Stimulated activated CD8-positive, alpha-beta memory T cell treated with anti-CD3 and anti-CD28 coated beads, Interleukin-15, amount 100 ng/mL, for 24 hours (primary cell): ENCODE measurements around the gene C5orf52.
"Not testable (repeated sequence)": the region's sequence is repeated elsewhere in the genome, so short reads cannot be mapped to it uniquely, and the experiment has no call there.

ENCODE experiments used
- DNase-seq: peaks from one replicate; pipeline ENCODE4 v3.0.0-alpha.2; 2020; ENCODE audit warnings: low read depth

Gene C5orf52

GRCh38 chr5:157679801-157680200 lies 8.5 kb downstream of the C5orf52 start:
- no peak for DNase-seq

DNA sequence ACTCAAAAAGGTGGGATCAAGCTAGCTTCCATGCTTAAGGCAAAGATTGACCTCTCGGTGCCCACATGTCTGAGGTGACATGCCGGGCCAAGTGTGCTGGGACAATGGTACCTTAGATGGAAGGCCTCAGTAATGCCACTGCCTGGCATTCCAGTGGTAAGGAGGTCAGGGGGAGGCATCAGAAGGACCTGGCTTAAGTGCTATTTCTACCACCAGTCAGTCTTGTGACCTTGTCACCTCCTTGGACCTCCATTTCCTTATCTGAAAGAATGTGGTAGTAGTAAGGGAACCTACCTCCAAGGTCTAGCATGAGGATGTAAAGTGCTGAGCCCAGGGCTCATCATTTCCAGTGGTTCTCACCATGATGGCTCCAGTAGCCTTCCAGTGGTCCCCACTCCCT lies 8.9 kb downstream of the C5orf52 start:
- DNase-seq = no peak

DNA sequence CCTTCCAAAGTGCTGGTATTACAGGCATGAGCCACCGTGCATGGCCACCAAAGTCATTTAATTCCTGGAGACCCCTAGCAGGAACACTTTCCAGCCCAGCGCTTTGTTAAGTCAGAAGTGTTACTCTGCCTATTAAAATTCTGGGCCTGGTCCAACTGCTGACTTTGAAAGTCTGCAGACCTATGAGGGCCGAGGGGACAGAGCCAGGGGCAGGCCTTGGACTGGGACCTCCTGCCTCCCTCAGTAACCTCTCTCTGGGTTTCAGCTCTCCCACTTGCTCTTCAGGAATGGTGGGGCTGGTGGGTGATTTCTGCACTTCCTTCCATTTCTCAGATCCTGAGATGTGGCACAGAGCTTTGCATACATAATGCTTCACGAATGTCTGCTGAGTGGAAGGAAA lies 9.7 kb downstream of the C5orf52 start:
- DNase-seq = no peak

- no peak for DNase-seq
These were observed 10.9 kb downstream of the C5orf52 start for GRCh38 chr5:157682257-157682656.

GRCh38 chr5:157686276-157687197 lies 15.2 kb downstream of the C5orf52 start:
- not testable (repeated sequence) for DNase-seq

- no peak for DNase-seq
These were observed 15.8 kb downstream of the C5orf52 start for GRCh38 chr5:157687198-157687554.

DNA sequence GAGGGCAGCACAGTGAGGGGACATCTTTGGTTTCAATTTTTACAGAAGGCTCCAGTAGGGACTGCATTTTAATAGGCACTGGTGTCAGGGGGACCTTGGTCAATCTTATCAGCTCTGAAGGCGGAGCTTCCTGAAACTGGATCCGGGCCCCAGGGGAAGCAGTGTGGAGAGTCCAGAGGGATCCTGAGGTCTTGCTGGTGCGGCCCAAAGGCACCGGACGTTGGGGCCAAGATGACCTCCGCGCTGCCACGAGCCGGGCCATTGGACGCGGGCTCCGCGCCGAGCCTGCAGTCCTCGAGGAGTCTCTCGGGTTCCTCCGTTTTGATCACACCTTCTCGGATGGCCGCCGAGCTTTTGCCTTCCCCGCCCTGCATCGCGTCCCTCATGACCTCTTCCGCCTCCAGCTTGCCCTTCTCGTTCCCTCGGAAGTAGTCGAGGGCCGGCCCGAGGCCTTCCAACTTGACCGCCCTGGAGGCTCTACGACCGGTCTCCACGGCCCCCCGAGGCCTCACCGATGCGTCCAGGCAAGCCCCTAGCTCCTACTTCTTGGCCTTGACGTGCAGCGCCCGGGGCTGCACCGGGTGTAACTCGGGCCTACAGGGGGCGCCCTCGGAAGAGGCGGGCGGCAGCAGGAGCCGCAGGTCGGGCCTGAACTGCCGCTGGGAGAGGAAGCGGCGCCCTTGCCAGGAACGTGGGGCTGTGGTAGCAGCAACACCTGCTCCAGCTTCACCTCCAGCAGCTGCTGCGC lies 18.8 kb downstream of the C5orf52 start:
- no peak for DNase-seq

GRCh38 chr5:157690690-157691433 lies 19.5 kb downstream of the C5orf52 start:
- no peak for DNase-seq

DNA sequence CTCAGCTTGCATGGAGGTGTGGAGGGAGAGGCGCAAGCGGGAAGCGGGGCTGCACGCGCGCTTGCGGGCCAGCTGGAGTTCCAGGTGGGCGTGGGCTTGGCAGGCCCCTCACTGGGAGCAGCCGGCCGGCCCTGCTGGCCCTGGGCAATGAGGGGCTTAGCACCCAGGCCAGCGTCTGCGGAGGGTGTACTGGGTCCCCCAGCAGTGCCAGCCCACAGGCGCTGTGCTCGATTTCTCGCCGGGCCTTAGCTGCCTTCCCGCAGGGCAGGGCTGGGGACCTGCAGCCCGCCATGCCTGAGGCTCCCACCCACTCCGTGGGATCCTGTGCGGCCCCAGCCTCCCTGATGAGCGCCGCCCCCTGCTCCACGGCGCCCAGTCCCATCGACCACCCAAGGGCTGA lies 22.5 kb downstream of the C5orf52 start:
- DNase-seq = not testable (repeated sequence)

DNA sequence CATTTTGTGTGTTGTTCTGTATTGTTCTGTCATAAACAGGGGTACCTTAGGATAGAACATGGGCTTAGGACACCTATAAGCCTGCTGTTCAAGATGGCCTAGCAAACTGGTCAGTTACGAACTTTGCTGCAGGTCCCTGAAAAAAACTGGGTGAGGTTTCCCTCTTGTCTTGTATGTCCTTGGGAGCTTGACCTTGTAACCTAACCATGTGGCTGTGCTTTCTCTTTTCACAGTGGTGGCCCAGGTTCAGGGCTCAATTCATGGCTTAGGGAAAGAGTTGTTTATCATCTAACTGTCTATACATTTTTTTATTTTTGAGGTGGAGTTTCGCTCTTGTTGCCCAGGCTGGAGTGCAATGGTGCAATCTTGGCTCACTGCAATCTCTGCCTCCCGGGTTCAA lies 24.8 kb downstream of the C5orf52 start:
- not testable (repeated sequence) for DNase-seq

GRCh38 chr5:157698674-157699073 lies 27.3 kb downstream of the C5orf52 start:
- DNase-seq = not testable (repeated sequence)

- DNase-seq = no peak
These were observed 32.4 kb downstream of the C5orf52 start for GRCh38 chr5:157703736-157704135.

- DNase-seq = no peak
These were observed 37.5 kb downstream of the C5orf52 start for GRCh38 chr5:157708866-157709265.

- DNase-seq = no peak
These were observed 38.0 kb downstream of the C5orf52 start for GRCh38 chr5:157709346-157709745.

DNA sequence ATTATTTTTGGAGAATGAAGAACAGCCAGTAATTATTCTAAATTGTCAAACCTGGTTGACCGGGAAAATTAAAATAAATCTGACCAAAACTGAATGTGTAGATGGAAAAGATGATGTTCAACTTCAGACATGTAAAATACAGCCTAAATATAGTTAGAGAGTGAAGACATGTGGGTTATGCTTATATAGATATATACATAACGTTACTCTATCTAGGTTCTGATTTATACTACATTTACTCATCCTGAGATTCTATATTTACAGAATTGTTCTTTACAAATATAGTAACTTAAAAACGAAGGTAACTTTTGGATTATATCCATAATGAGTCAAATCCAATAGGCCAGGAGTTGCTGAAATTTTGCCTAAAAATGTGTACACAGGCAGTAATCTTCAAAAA lies 39.1 kb downstream of the C5orf52 start:
- DNase-seq = no peak

GRCh38 chr5:157710882-157711281 lies 39.5 kb downstream of the C5orf52 start:
- no peak for DNase-seq

DNA sequence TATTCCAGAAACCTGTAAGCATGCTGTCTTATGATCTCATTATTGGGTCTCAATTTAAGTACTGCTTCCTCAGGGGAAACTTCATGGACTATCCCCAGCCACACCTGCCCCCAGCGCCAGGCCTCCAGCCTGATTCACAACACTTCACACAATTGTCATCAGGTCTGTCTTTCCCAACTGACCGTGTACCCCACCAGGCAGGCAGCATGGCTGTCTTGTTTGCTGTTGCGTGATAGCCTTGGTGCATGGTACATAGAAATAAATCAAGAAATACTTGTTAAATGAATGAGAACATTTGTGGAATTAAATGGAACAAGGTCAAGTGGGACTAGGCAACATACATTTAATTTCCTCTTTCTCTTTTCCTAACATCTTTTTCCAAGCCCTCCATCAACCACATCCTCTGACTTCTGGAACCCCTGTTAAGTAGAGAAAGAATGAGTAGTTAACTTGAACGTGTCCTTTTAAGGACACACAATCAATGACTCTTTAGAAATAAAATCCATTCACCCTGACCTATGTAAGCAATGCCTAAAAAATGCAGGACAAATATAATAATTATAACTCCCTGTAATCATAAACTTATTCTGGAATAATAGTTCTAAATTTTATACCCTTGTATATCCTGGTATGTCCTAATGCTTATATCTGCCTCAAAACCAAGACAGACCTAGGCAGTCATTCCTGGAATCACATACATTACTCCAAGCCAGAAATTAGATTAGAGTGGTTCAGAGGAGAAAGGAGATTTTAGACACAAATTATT lies 42.7 kb downstream of the C5orf52 start:
- no peak for DNase-seq

GRCh38 chr5:157714596-157714864 lies 43.2 kb downstream of the C5orf52 start:
- DNase-seq = no peak

DNA sequence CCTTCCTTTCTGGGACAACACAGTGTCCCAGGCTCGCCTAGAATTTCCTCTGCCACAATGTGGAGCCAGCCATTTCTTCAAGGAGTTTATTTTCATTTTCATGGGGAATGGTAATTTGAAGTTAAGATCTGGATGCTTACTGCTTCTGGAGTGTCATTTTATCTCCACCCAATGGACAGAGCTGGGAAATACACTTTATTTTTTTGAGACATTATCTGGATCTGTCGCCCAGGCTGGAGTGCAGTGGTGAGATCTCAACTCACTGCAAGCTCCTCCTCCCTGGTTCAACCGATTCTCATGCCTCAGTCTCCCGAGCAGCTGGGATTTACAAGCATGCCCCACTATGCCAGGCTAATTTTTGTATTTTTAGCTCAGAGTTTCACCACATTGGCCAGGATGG lies 47.2 kb downstream of the C5orf52 start:
- no peak for DNase-seq

DNA sequence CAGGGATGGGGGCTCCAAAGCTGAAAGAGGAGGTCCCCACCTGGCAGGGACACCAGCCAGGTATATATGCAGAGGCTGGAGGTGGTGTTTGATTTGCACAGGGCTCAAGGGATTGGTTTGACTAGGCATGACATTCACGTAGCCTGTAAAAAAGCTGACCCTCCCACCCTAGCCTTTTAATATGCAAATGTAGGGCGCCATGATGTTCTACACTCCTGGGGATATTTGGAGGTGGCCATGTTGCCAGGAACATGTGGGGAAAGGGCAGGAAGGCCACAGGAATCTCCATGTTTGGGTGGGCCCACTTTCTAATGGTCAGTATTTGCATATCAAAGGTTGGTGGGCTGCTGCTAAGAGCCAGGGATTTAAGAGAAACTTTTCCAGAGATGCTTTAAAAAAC lies 47.9 kb downstream of the C5orf52 start:
- no peak for DNase-seq

DNA sequence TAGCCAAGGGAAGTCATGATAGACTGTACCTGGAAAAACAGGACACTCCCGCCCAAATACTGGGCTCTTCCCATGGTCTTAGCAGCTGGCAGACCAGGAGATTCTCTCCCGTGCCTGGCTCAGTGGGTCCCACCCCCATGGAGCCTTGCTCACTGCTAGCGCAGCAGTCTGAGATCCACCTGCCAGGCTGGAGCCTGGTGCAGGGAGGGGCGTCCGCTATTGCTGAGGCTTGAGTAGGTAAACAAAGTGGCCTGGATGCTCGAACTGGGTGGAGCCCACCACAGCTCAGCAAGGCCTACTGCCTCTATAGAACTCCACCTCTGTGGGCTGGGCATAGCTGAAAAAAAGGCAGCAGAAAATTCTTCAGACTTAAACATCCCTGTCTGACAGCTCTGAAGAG lies 49.8 kb downstream of the C5orf52 start:
- DNase-seq = no peak

DNA sequence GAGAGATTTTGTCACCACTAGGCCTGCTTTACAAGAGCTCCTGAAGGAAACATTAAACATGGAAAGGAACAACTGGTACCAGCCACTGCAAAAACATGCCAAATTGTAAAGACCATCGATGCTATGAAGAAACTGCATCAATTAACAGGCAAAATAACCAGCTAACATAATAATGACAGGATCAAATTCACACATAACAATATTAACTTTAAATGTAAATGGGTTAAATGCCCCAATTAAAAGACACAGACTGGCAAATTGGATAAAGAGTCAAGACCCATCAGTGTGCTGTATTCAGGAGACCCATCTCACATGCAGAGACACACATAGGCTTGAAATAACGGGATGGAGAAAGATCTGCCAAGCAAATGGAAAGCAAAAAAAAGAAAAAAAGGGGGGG lies 51.6 kb downstream of the C5orf52 start:
- not testable (repeated sequence) for DNase-seq
